ENCODE measurements around the gene ERG28. TPM values are rescaled to one million over a fixed set of nuclear protein-coding genes. Genes with fewer than 3 reads are reported as not detected.
"Not testable (repeated sequence)": the region's sequence is repeated elsewhere in the genome, so short reads cannot be mapped to it uniquely, and the experiment has no call there.

The ERG28 gene
- polyA plus RNA-seq, 3 donors, result 1.6 to 8.2 (median 5.7) TPM

- peaks cover 5 to 21% (median 14%) of the 10 kb centered on the region in 7 donors for H3K9me3 Mint-ChIP-seq
- H3K9ac ChIP-seq (ENCODE audit: insufficient read depth, low read length, poor library complexity, severe bottlenecking), result no peak overlapping the region
- no peak for DNase-seq
- no peak overlapping the region for H3K4me2 ChIP-seq (replicated peaks; ENCODE audit: extremely low read depth, low read length, poor library complexity, severe bottlenecking)
- no peak overlapping the region for H2AFZ ChIP-seq (ENCODE audit: insufficient read depth, low read depth, low read length, poor library complexity, severe bottlenecking)
- intact Hi-C loops (cut with micrococcal nuclease), result no loop called here
- peaks cover 7 to 13% of the 10 kb centered on the region in 2 donors for H3K4me1 ChIP-seq (ENCODE audit: control insufficient read depth in 1 of 2, insufficient read depth in 2 of 2, low read length in 2 of 2)
- WGBS (ENCODE audit: insufficient coverage), result 100% methylated on average over 1 of the region's 2 CpGs
- no peak for TF ChIP-seq CTCF (IDR thresholded peaks at IDR 0.05)
- peaks cover 51 to 56% of the 10 kb centered on the region in 2 donors for H3K36me3 Mint-ChIP-seq
- H3K4me1 Mint-ChIP-seq, result peaks cover 20% of the 10 kb centered on the region
- no peaks in the 10 kb centered on the region for H3K27me3 ChIP-seq (ENCODE audit: control insufficient read depth in 2 of 2, insufficient read depth in 2 of 2, low read length in 2 of 2)
- H3K36me3 ChIP-seq (replicated peaks in 1 of 2; ENCODE audit: control insufficient read depth in 1 of 2, insufficient read depth in 2 of 2, low read length in 2 of 2), result peaks cover 17 to 24% of the 10 kb centered on the region in 2 donors
- no peak overlapping the region for H3K27ac Mint-ChIP-seq
- peak overlapping the region in 1 of 2 donors; percentile 38 for H3K27ac ChIP-seq (ENCODE audit: low read depth in 1 of 2, low read length in 2 of 2)
- H3K27me3 Mint-ChIP-seq (ENCODE audit: low read depth in 3 of 3), result no peaks in the 10 kb centered on the region
- H4K20me1 ChIP-seq (ENCODE audit: insufficient read depth, low read length), result no peaks in the 10 kb centered on the region
- no peak overlapping the region for H3K4me3 Mint-ChIP-seq
- no peak overlapping the region for H3K4me3 ChIP-seq (replicated peaks in 1 of 3; ENCODE audit: low read depth in 2 of 3, low read length in 3 of 3)
- H3K9me3 ChIP-seq (replicated peaks in 1 of 2; ENCODE audit: control insufficient read depth in 1 of 2, insufficient read depth in 1 of 2, low read length in 2 of 2), result peaks cover 4 to 10% of the 10 kb centered on the region in 2 donors
- H3K79me2 ChIP-seq (ENCODE audit: insufficient read depth, low read length), result no peaks in the 10 kb centered on the region
These were observed 37.2 kb upstream of the ERG28 start for GRCh38 chr14:75697918-75698317.

- H3K79me2 ChIP-seq (ENCODE audit: insufficient read depth, low read length), result no peaks in the 10 kb centered on the region
- no peak overlapping the region for H3K4me2 ChIP-seq (replicated peaks; ENCODE audit: extremely low read depth, low read length, poor library complexity, severe bottlenecking)
- no peaks in the 10 kb centered on the region for H4K20me1 ChIP-seq (ENCODE audit: insufficient read depth, low read length)
- no peak overlapping the region for H3K9ac ChIP-seq (ENCODE audit: insufficient read depth, low read length, poor library complexity, severe bottlenecking)
- TF ChIP-seq CTCF (IDR thresholded peaks at IDR 0.05), result no peak
- H3K36me3 Mint-ChIP-seq, result peaks cover 53 to 56% of the 10 kb centered on the region in 2 donors
- H3K27me3 ChIP-seq (ENCODE audit: control insufficient read depth in 2 of 2, insufficient read depth in 2 of 2, low read length in 2 of 2), result no peaks in the 10 kb centered on the region
- H3K27ac Mint-ChIP-seq, result peak overlapping the region in 2 of 7 donors; percentile 26 to 44
- no peak overlapping the region for H3K4me3 ChIP-seq (replicated peaks in 1 of 3; ENCODE audit: low read depth in 2 of 3, low read length in 3 of 3)
- H3K9me3 Mint-ChIP-seq, result peaks cover 6 to 21% (median 14%) of the 10 kb centered on the region in 7 donors
- H3K27ac ChIP-seq (ENCODE audit: low read depth in 1 of 2, low read length in 2 of 2), result peak overlapping the region in 1 of 2 donors; percentile 38
- peaks cover 16 to 23% of the 10 kb centered on the region in 2 donors for H3K36me3 ChIP-seq (replicated peaks in 1 of 2; ENCODE audit: control insufficient read depth in 1 of 2, insufficient read depth in 2 of 2, low read length in 2 of 2)
- H2AFZ ChIP-seq (ENCODE audit: insufficient read depth, low read depth, low read length, poor library complexity, severe bottlenecking), result no peak overlapping the region
- no CpG with 5 or more reads among the region's 1 CpG for WGBS (ENCODE audit: insufficient coverage)
- intact Hi-C loops (cut with micrococcal nuclease), result no loop called here
- H3K4me1 ChIP-seq (ENCODE audit: control insufficient read depth in 1 of 2, insufficient read depth in 2 of 2, low read length in 2 of 2), result peaks cover 7 to 13% of the 10 kb centered on the region in 2 donors
- H3K9me3 ChIP-seq (replicated peaks in 1 of 2; ENCODE audit: control insufficient read depth in 1 of 2, insufficient read depth in 1 of 2, low read length in 2 of 2), result peaks cover 4 to 10% of the 10 kb centered on the region in 2 donors
- DNase-seq, result no peak
- no peak overlapping the region for H3K4me3 Mint-ChIP-seq
- H3K27me3 Mint-ChIP-seq (ENCODE audit: low read depth in 3 of 3), result no peaks in the 10 kb centered on the region
- H3K4me1 Mint-ChIP-seq, result peaks cover 19% of the 10 kb centered on the region
These were observed 36.7 kb upstream of the ERG28 start for GRCh38 chr14:75697386-75697785.

- peaks cover 7 to 13% of the 10 kb centered on the region in 2 donors for H3K4me1 ChIP-seq (ENCODE audit: control insufficient read depth in 1 of 2, insufficient read depth in 2 of 2, low read length in 2 of 2)
- H3K27ac Mint-ChIP-seq; H3K27ac ChIP-seq (ENCODE audit: low read depth in 1 of 2, low read length in 2 of 2); intact Hi-C loops (cut with micrococcal nuclease); H3K27me3 ChIP-seq (ENCODE audit: control insufficient read depth in 2 of 2, insufficient read depth in 2 of 2, low read length in 2 of 2); H3K9me3 ChIP-seq (replicated peaks in 1 of 2; ENCODE audit: control insufficient read depth in 1 of 2, insufficient read depth in 1 of 2, low read length in 2 of 2); DNase-seq; H4K20me1 ChIP-seq (ENCODE audit: insufficient read depth, low read length); H3K4me3 ChIP-seq (replicated peaks in 1 of 3; ENCODE audit: low read depth in 2 of 3, low read length in 3 of 3); H3K9ac ChIP-seq (ENCODE audit: insufficient read depth, low read length, poor library complexity, severe bottlenecking); H2AFZ ChIP-seq (ENCODE audit: insufficient read depth, low read depth, low read length, poor library complexity, severe bottlenecking); H3K27me3 Mint-ChIP-seq (ENCODE audit: low read depth in 3 of 3); H3K4me3 Mint-ChIP-seq; H3K4me2 ChIP-seq (replicated peaks; ENCODE audit: extremely low read depth, low read length, poor library complexity, severe bottlenecking); H3K79me2 ChIP-seq (ENCODE audit: insufficient read depth, low read length): not testable (repeated sequence)
- H3K36me3 ChIP-seq (replicated peaks in 1 of 2; ENCODE audit: control insufficient read depth in 1 of 2, insufficient read depth in 2 of 2, low read length in 2 of 2), result peaks cover 27 to 38% of the 10 kb centered on the region in 2 donors
- Mint-ChIP-seq H3K9me3 (peaks cover 6 to 21% (median 14%) of the 10 kb centered on the region in 7 donors), H3K4me1 (peaks cover 19% of the 10 kb centered on the region), H3K36me3 (peaks cover 55 to 56% of the 10 kb centered on the region in 2 donors)
- WGBS (ENCODE audit: insufficient coverage), result no CpG with 5 or more reads among the region's 6 CpGs
These were observed 34.3 kb upstream of the ERG28 start for GRCh38 chr14:75695025-75695424.
